A673 (cell line): Measurements from ENCODE around the gene BLOC1S3.

Experiments used
- CTCF ChIP-seq: fragments of 300-800, 200-600 bp; sonication (generic); conservative IDR thresholded peaks from 2 replicates; pipeline ENCODE4 v1.5.1; 2017; ENCODE audit warnings: low read depth, mild to moderate bottlenecking, antibody characterized with exemption, low read length, moderate library complexity, mixed read lengths
- EZH2 ChIP-seq: fragments of 200-600 bp; sonication (generic); IDR thresholded peaks from 2 replicates; pipeline ENCODE4 v1.6.1; 2017; ENCODE audit warnings: borderline replicate concordance, low read depth, mild to moderate bottlenecking, mixed read lengths, antibody characterized with exemption, low read length; ENCODE audit not compliant: poor library complexity, severe bottlenecking

GRCh38 chr19:45163156-45163555 is 15.4 kb upstream of the BLOC1S3 start:
- TF ChIP-seq EZH2 (no peak), CTCF (no peak)
